CD4-positive, alpha-beta T cell treated with Interleukin-15 for 1 hour (primary cell): Measurements from ENCODE around the gene YTHDF1.

Experiments
- DNase-seq: peaks from one replicate; pipeline ENCODE4 v3.0.0-alpha.2; 2020

Gene YTHDF1

GRCh38 chr20:63248835-63249591, 33.1 kb upstream of the YTHDF1 start:
- DNase-seq = no peak

DNA sequence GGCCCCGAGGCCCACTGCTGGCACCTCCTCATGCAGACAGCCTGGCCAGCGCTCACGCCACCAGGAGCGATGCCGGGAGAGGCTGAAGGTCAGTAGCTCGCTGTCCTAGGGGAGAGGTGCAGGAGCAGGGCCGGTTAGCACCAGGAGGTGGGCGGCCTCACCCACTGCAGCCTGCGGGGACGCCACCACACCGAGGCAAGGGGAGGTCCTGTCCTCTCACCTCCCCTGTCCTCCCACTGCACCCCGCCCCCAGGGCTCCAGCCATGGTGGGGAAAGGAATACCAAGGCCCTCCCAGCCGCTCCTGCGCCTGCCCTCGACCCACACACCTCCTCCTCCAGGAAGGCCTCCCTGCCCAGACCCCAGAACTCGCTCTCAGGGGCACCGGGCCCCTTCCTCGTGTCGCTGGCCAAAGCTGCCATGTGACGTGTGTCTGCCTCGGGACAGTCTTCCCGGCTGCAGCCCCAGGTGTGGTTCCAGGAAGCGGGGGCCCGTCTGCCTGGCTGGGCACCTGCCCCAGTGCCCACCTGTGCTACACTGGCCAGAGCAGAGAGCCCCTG, 31.8 kb upstream of the YTHDF1 start:
- DNase-seq = no peak

DNA sequence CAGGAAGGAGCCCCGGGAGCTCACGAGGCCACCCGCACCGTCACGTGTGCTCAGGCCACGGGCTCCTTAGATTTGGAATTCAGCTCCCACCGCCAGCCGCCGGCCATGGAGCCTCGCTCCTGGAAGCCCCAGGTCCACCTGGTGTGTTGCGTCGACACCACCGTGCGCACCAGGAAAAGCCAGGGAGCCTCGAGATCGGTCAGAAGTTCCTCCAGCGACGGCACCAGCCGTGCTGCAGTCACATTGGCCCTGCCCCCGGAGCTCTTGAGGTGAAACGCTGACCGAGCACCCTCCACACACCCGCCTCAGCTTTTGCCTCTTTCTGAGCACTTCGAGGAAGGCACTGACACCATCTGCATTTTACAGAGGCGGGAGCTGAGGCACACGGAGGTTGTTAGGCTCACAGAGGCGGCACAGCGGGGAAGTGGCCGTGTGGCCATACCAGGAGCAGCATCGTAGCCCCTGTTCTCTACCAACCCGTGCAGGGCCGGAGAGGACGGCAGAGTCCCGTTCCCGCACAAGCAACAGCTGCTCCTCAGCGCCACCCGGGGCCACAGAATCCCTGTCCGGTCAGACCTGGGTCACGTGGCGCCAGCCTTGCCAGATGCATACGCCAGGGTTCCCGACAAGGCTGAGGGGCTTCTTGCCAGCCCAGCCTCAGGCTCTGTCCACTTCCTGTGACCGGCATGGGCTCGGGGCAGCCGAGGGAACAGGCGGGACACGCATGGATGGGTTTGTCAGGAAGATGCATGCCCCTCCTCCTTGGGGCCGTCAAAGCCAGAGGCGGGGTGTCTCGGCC, 30.8 kb upstream of the YTHDF1 start:
- DNase-seq = no peak

DNA sequence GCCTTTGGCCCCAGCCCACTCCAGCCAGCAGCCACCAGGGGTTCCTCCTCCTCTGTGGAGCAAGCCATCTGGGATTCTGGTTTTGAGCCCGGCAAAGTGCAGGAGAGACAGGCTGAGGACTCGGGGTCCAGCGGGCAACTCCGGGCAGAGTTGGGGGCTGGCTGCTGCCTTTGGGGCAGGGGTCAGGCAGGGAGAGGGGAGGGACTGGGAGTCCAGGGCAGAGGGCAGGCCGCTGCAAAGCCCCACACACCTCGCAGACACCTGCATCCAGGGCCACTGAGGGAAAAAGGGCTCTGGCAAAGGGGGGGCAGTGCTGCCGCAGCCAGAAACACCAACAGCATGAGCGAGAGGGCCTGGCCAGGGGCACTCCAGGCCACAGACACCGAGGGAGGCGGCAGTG, 28.5 kb upstream of the YTHDF1 start:
- DNase-seq = no peak

GRCh38 chr20:63243604-63244247, 27.8 kb upstream of the YTHDF1 start:
- DNase-seq = no peak

GRCh38 chr20:63242736-63243135, 26.8 kb upstream of the YTHDF1 start:
- DNase-seq = no peak

GRCh38 chr20:63241272-63241671, 25.3 kb upstream of the YTHDF1 start:
- no peak for DNase-seq

DNA sequence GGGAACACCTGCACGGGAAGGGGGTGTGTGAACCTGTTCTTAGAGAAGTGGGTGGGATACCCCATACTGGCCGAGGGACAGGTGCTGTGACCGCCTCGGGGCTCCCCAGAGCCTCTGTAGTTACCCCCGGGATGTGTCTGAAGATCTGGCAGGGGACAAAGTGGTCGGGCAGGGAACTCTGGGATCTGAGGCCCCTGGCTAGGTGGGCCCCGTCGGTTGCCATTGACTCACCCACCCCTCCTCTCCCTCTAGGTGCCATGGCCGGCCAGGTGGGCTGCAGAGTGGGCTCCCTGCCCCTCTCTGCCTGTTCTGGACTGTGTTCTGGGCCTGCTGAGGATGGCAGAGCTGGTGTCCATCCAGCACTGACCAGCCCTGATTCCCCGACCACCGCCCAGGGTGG, 24.1 kb upstream of the YTHDF1 start:
- DNase-seq = no peak

GRCh38 chr20:63239431-63239830, 23.5 kb upstream of the YTHDF1 start:
- DNase-seq = no peak

DNA sequence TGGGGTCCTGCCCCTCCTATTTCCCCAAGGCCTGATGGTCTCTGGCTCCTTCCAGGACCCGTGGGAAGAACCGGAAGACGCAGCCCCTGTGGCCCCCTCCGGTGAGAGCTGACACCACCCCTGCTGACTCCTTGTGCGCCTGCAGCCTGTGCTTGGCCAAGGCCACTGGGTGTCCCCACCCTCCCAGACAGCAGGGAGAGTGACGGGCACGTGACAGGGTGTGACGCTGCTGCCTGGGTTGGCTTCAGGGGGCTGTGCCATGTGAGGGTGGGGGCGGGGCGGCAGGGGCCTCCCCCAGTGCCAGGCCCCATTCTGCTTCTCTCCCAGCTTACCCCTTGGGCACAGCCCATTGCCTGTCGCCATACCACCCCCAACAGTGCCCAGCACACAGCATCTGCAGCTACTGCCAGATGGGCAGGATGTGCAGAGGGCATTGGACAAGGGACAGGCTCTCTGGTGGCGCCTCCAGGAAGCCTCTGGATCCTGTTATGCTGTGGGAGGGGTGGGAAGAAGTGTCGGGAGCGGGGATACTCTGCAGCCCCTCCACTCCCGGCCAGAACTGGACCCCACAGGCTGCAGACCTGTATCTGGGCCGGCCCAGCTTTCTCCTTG, 22.7 kb upstream of the YTHDF1 start:
- DNase-seq = no peak

DNA sequence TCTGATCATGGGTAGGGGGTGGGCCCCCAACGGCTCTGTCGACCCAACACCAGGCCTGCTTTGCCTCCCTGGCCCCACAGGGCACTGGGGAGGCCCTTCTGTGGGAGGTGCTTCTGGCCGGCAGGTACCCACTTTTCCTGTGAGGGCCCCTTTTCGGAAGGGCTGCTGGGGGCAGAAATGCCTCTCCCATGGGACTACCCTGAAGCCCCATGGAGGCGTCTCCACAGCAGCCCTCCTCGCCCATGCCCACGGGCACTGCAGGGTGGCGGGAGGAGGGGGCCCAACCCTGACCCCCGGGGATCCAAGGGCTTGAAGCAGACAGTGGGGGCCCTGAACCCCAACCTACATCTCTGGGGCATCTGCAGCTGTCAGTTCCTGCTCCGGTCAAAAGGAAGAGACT, 22.1 kb upstream of the YTHDF1 start:
- no peak for DNase-seq

DNA sequence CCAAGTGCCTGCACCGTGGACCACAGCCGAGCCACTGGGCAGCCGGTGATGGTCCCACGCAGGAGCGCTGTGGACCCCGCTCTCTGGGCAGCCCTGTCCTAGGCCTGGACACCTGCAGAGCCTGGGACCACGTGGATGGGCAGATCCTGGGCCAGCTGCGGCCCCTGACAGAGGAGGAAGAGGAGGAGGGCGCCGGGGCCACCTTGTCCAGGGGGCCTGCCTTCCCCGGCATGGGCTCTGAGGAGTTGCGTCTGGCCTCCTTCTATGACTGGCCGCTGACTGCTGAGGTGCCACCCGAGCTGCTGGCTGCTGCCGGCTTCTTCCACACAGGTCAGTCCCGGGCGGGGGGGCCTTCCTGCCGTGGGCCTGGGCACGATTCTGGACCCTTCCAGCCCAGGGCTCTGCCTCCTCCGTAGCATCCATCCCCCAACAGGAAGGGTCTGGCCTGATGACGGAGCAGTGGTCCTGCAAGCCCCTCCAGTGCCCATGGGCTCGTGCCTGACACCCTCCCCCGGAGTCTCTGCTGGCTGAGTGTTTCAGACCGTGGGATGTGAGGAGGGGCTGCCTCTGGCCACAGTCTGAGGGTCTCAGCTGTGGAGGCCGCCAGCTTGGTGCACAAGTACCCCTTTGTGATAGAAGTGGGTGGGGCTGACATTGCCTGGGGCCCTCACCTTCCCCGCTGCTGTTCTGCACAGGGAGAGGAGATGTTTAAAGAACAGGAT, 20.3 kb upstream of the YTHDF1 start:
- DNase-seq = no peak

GRCh38 chr20:63235399-63235983, 19.6 kb upstream of the YTHDF1 start, which contains the start of gene BIRC7:
TSS of gene BIRC7 (plus strand) at chr20:63235905. CDS start at chr20:63236097, 192 bp downstream.
- DNase-seq = no peak

- no peak for DNase-seq
Observed at GRCh38 chr20:63234693-63235398, 18.9 kb upstream of the YTHDF1 start.

- no peak for DNase-seq
Observed at GRCh38 chr20:63233924-63234323, 18.0 kb upstream of the YTHDF1 start.

GRCh38 chr20:63233061-63233344, 17.1 kb upstream of the YTHDF1 start:
- DNase-seq = no peak

- no peak for DNase-seq
Observed at GRCh38 chr20:63232235-63233060, 16.5 kb upstream of the YTHDF1 start.

- no peak for DNase-seq
Observed at GRCh38 chr20:63230800-63231268, 14.9 kb upstream of the YTHDF1 start.

DNA sequence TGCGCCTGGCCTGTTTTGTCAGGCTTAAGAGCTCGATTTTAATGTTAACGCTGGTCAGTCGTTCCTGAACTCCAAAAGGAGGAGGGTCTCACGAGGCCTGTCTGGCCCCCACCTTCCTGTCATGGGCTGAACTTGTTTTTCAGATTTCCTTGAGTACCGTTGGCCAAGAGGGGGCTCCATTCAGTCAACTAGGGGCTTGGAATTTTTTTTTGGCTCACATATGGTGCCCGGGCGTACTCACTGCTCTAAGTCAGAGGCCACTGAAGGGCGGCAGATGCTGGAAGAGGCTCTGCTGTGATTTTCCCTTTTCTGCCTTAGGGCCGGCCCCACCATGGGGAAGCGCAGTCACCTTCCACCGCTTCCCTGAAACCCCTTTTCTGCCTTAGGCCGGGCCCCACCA, 12.9 kb upstream of the YTHDF1 start:
- DNase-seq = no peak

DNA sequence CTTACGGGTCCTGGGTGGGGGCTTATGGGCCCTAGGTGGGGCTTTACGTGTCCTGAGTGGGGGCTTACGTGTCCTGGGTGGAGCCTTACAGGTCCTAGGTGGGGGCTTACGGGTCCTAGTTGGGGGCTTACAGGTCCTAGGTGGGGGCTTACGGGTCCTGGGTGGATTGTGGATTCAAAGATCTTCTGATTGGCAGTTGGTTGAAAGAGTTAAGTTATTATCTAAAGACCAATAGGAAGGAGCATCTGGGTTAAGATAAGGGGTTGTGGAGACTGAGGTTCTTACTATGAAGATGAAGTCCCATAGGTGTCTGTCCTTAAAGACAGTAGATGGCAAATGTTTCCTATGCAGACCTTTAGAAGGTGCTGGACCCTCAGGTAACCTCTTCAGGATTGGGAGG, 11.3 kb upstream of the YTHDF1 start:
- DNase-seq = no peak
